GM11168 (cell line): ENCODE data around the gene ZBTB39.

Experiments used
- in situ Hi-C: fragments of 300-500 bp; cut with MboI; formaldehyde crosslinking; loops from one replicate; pipeline ENCODE4 v1.12.0; 2022; ENCODE audit warnings: low sequenced_read_pairs; ENCODE audit not compliant: unreplicated experiment

ZBTB39 gene

DNA sequence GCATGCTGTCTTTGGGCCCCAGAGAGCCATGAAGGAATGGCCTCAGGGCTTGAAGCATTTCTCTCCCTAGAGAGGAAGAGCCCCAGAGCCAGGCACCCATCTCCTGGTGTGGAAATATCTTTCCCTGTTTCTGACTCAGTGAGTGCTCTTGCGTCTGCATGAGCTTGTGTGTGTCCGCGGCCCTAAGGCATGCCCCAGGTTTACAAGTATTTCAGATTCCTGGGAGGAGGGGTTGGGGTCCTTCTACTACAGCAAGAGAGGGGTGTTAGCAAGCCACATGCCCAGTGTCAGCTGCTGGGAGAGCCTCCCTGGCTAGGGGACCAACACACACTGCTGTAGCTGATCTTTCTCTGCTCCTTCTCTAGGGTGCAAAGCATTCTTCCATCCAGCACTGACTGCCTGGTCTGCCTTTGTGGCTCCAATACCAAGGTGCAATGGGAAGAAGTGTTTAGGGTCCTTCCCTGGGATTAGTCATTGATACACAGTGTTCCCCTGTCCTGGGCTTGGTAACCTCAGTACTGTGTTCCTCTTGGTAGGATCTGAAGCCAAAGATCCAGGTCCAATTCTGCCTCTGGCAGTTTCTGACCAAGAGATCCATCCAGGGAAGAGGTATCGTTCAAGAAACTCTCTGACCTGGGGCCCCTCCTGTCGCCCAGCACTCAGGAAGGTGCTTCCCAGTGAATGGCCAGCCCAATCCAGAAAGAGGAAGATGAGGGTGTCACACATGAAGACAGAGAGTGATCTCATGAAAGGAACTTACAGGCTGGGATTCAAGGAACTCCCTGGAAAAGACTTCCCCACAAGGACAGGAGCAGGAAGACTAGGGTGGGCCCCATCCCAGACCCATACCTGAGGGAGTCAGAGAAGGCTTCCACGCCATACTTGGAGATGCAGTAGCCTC, 52.0 kb downstream of the ZBTB39 start:
- in situ Hi-C loops = no loop called here

DNA sequence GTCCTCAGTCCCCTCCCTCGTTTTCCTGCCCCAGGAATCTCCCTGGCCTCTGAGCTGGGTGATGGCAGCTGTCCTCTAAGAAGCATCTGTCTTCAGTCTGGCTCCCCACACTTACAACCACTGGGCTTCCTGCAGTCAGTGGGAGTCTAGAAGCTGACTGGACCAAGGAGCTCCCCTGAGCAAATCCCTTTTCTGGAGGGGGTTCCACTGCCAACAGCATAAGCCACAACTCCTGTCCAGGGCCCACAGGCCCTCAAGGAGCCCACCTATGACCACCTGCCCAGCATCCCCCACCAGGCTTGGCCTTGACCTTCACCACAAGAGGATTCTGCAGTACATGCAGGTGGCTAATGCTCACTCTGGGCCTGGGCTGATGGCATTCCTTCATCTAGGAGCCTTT, 53.0 kb downstream of the ZBTB39 start:
- in situ Hi-C loops = no loop called here

DNA sequence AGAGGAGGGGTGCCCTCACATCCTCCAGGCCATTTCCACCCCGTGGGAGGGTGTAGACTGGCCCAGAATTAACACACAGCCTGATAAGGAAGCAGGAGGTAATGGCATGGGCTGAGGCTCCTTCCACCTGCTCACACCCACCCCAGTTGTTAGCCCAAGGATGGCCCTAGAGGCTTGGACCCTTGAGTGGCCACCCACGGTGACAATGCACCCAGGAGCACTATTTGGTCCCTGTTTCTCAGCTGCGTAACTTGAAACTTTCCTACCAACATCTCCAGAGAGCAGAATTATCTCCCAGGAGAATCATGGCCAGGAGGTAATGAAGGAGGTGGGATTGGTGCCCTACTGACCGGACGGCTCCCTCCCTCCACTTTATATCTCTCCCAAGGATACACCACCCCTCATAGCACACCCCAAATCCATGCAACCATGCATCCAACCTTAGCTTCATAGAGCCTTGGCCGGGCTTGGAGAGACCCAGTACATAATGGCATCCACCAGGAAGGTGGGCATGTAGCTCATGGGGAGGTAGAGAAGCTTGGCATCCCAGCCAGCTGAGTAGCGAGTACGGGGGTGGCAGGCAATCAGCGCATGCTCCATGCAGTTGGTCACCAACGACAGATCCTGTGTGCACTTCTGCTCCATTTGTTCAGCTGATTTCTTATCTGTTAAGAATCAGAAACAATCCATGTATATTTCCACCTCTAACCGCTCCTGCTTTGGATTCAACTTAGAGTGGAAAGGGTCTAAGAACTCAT, 54.6 kb downstream of the ZBTB39 start:
- in situ Hi-C loops = no loop called here

DNA sequence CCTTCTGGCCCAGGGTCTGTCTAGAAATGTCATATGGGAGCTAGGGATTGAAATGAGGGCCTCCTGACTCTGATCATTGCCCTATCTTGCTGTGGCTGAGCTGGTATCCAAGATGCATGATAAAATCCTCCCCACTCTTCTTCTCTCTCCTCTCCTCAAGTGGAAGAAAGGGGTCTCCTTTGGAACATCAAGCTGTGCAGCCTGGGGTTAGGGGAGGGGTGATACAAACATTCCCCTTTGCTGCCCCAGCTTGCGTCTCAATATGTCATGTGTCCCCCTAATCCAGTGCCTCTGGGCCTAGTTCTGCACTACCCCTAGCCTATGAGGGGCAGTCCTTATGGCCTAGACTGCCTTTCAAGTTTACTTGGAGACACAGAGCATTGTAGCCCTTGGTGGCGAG, 57.5 kb downstream of the ZBTB39 start:
- in situ Hi-C loops = no loop called here
